ENCODE results near the gene CDK18. TPM values are rescaled to one million over a fixed set of nuclear protein-coding genes. Genes with fewer than 3 reads are reported as not detected.

Gene CDK18
- total RNA-seq, 1 experiment from 2014 or later = 1.1 TPM

GRCh38 chr1:205505791-205506190 is 1.3 kb downstream of the CDK18 start:
- Histone ChIP-seq H3K4me1 (peaks cover 2% of the 10 kb centered on the region; the same call in 1 of the 2 replicates), H3K27ac (no peak overlapping the region), H3K27me3 (peaks cover 19% of the 10 kb centered on the region), H3K9me3 (replicated peaks) (no peaks in the 10 kb centered on the region), H3K36me3 (no peaks in the 10 kb centered on the region), H3K4me3 (no peak overlapping the region)
- DNase-seq = no peak

GRCh38 chr1:205506409-205507200 is 2.1 kb downstream of the CDK18 start:
- Histone ChIP-seq H3K27me3 (peaks cover 19% of the 10 kb centered on the region), H3K27ac (no peak overlapping the region), H3K4me3 (no peak overlapping the region)

GRCh38 chr1:205508227-205508714 is 3.8 kb downstream of the CDK18 start:
- no peaks in the 10 kb centered on the region for H3K9me3 ChIP-seq (replicated peaks)
- DNase-seq = no peak
- peaks cover 13% of the 10 kb centered on the region; the same call in 1 of the 2 replicates for H3K4me1 ChIP-seq
- no peaks in the 10 kb centered on the region for H3K36me3 ChIP-seq
- no peak overlapping the region for H3K27ac ChIP-seq
- H3K4me3 ChIP-seq = no peak overlapping the region
- peaks cover 19% of the 10 kb centered on the region for H3K27me3 ChIP-seq

More at GRCh38 chr1:205506409-205507200, 2.1 kb downstream of the CDK18 start:
- DNase-seq = no peak
- H3K36me3 ChIP-seq = no peaks in the 10 kb centered on the region
- peaks cover 2% of the 10 kb centered on the region; the same call in 1 of the 2 replicates for H3K4me1 ChIP-seq
- H3K9me3 ChIP-seq (replicated peaks) = no peaks in the 10 kb centered on the region

- H3K27me3 ChIP-seq = peaks cover 5% of the 10 kb centered on the region
- H3K4me1 ChIP-seq = peaks cover 19% of the 10 kb centered on the region
- H3K9me3 ChIP-seq (replicated peaks) = no peaks in the 10 kb centered on the region
- no peak overlapping the region for H3K27ac ChIP-seq
- no peak for DNase-seq
- no peaks in the 10 kb centered on the region for H3K36me3 ChIP-seq
- no peak overlapping the region for H3K4me3 ChIP-seq
These were observed 6.0 kb downstream of the CDK18 start for GRCh38 chr1:205510308-205510950.

- H3K36me3 ChIP-seq = no peaks in the 10 kb centered on the region
- no peak overlapping the region for H3K27ac ChIP-seq
- peaks cover 22% of the 10 kb centered on the region for H3K4me1 ChIP-seq
- no peak for DNase-seq
- H3K27me3 ChIP-seq = peaks cover under 1% of the 10 kb centered on the region
- no peak overlapping the region for H3K4me3 ChIP-seq
- H3K9me3 ChIP-seq (replicated peaks) = no peaks in the 10 kb centered on the region
These were observed 6.5 kb downstream of the CDK18 start for GRCh38 chr1:205510951-205511330.

GRCh38 chr1:205512059-205513045 is 7.9 kb downstream of the CDK18 start:
- Histone ChIP-seq H3K36me3 (no peaks in the 10 kb centered on the region), H3K4me3 (no peak overlapping the region), H3K27me3 (no peaks in the 10 kb centered on the region; the same call in 1 of the 2 replicates), H3K4me1 (peaks cover 28% of the 10 kb centered on the region), H3K27ac (no peak overlapping the region), H3K9me3 (replicated peaks) (no peaks in the 10 kb centered on the region)
- peak; percentile 34 to 51 for DNase-seq

GRCh38 chr1:205513774-205514173 is 9.3 kb downstream of the CDK18 start:
- H3K27ac ChIP-seq = no peak overlapping the region
- H3K9me3 ChIP-seq (replicated peaks) = no peaks in the 10 kb centered on the region
- peaks cover 31% of the 10 kb centered on the region for H3K4me1 ChIP-seq
- no peaks in the 10 kb centered on the region for H3K27me3 ChIP-seq
- no peak for DNase-seq
- H3K36me3 ChIP-seq = no peaks in the 10 kb centered on the region
- H3K4me3 ChIP-seq = no peak overlapping the region

- no peak for DNase-seq
- H3K27me3 ChIP-seq = no peaks in the 10 kb centered on the region
- no peak overlapping the region for H3K27ac ChIP-seq
- H3K4me3 ChIP-seq = no peak overlapping the region
- no peaks in the 10 kb centered on the region for H3K36me3 ChIP-seq
- peaks cover 35% of the 10 kb centered on the region for H3K4me1 ChIP-seq
- no peaks in the 10 kb centered on the region for H3K9me3 ChIP-seq (replicated peaks)
These were observed 10.0 kb downstream of the CDK18 start for GRCh38 chr1:205514211-205515142.

- Histone ChIP-seq H3K27me3 (no peaks in the 10 kb centered on the region), H3K9me3 (replicated peaks) (no peaks in the 10 kb centered on the region), H3K36me3 (no peaks in the 10 kb centered on the region), H3K4me1 (peaks cover 42% of the 10 kb centered on the region), H3K4me3 (no peak overlapping the region), H3K27ac (peak overlapping the region; percentile 13; the same call in 1 of the 2 replicates)
- peak; percentile 70 to 73 for DNase-seq
These were observed 11.3 kb downstream of the CDK18 start for GRCh38 chr1:205515781-205516253.

GRCh38 chr1:205516362-205516761 is 11.9 kb downstream of the CDK18 start:
- H3K27me3 ChIP-seq = no peaks in the 10 kb centered on the region
- no peak overlapping the region for H3K4me3 ChIP-seq
- no peaks in the 10 kb centered on the region for H3K9me3 ChIP-seq (replicated peaks)
- DNase-seq = no peak
- H3K27ac ChIP-seq = peak overlapping the region; percentile 13; the same call in 1 of the 2 replicates
- peaks cover 42% of the 10 kb centered on the region for H3K4me1 ChIP-seq
- H3K36me3 ChIP-seq = no peaks in the 10 kb centered on the region

- H3K4me1 ChIP-seq = peaks cover 37% of the 10 kb centered on the region
- H3K36me3 ChIP-seq = no peaks in the 10 kb centered on the region
- DNase-seq = no peak
- H3K27ac ChIP-seq = no peak overlapping the region
- no peaks in the 10 kb centered on the region for H3K27me3 ChIP-seq
- H3K9me3 ChIP-seq (replicated peaks) = no peaks in the 10 kb centered on the region
- H3K4me3 ChIP-seq = no peak overlapping the region
These were observed 12.8 kb downstream of the CDK18 start for GRCh38 chr1:205517288-205517687.

- no peak for DNase-seq
- Histone ChIP-seq H3K27me3 (no peaks in the 10 kb centered on the region), H3K27ac (no peak overlapping the region), H3K4me3 (no peak overlapping the region), H3K36me3 (no peaks in the 10 kb centered on the region), H3K4me1 (peaks cover 32% of the 10 kb centered on the region), H3K9me3 (replicated peaks) (no peaks in the 10 kb centered on the region)
These were observed 13.3 kb downstream of the CDK18 start for GRCh38 chr1:205517763-205518162.

GRCh38 chr1:205518661-205519540 is 14.4 kb downstream of the CDK18 start:
- Histone ChIP-seq H3K4me1 (peaks cover 31% of the 10 kb centered on the region), H3K27me3 (no peaks in the 10 kb centered on the region), H3K36me3 (no peaks in the 10 kb centered on the region), H3K9me3 (replicated peaks) (no peaks in the 10 kb centered on the region), H3K27ac (no peak overlapping the region), H3K4me3 (no peak overlapping the region)
- DNase-seq = no peak

All from SJCRH30 (cell line).